DMS114 treated with DMSO at 0.1 percent for 48 hours (cell line): ENCODE results near the gene PMEPA1.

Experiments used
- DNase-seq: peaks from one replicate; lab custom pipeline; 2025; ENCODE audit not compliant: unreplicated experiment; lab: John Stamatoyannopoulos, UW

Gene PMEPA1, protein sequence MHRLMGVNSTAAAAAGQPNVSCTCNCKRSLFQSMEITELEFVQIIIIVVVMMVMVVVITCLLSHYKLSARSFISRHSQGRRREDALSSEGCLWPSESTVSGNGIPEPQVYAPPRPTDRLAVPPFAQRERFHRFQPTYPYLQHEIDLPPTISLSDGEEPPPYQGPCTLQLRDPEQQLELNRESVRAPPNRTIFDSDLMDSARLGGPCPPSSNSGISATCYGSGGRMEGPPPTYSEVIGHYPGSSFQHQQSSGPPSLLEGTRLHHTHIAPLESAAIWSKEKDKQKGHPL

DNA sequence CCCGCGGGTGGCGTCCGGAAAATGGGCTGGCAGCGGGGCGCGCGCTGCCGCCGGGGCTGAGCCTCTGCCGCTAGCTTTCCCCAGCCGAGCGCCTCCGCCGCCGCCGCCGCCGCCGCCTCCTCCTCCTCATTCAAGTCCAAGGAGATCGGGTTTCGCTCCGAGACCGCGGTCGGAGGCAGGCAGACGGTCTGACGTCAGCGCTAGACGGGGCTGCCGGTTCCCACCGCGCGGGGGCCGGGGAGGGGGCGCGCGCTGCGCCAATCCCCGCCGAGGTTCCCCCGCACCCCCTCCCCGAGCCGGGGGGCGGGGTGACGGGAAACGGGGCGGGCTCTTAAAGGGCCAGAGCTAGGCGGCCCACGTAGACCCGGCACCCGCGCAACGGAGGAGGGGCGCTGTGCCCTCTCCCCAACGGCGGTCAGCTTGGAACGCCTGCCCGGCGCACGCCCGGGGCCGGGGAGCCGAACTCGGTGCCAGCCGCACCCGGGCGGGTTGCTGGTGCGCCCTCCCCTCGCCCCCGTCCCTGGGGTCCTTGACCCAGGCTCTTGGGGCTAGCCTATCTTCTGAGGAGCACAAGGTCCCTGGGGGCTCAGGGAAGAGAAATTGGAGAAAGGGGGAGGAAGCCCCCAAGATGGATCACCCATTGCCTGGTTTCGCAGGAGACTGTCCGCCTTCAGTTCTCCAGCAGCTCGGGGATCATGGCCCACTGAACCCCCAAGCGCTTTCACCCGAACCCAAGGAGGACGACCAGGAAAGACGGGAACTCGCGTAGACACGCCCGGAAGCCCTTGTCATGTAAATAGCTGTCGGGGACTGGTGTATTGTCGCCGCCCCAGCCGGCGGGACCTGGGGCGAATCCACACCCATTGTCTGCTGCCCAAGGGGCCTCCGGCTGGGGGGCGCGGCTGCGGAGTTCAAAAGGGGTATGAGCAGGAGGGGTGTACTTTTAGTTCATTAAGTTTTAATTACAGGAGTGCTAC, at the start of gene PMEPA1:
PMEPA1 (minus strand) TSS at position 193 of the 977 bp plus-strand sequence. CDS start 433 bp downstream, outside the sequence.
- DNase-seq: peak; percentile 62

DNA sequence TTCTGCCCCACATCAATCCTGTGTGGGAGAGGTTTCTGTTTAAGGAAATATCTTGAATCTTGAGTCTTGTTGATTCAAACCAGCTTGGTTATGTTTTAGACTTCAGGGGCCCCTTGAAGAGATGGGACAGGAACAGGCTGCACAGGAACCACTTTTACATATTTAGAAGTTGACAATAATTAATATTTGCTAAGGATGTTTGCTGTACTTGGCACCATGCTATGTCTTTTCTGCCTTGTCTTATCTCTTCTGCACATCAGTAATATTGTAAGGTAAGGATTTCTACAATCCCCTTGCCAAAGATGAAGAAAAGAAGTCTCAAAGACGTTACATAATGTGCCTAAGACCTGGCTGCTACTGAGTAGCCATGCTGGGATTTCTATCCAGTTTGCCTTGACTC, 48.0 kb upstream of the PMEPA1 start:
- no peak for DNase-seq

DNA sequence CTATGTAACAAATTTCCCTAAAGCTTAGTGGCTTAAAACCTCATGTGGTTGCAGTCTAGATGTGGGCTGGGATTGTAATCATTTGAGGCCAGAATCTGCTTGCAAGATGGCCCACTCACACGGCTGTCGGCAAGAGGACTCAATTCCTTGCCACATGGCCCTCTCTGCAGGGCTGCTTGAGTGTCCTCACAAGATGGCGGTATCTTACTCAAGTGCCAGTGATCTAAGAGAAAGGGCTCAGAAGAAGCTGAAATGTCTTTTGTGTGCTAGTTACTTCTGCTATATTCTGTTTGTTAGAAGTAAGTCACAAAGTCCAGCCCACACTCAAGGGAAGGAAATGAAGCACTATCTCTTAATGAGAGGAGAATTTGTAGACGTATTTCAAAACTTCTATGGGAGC, 47.1 kb upstream of the PMEPA1 start:
- no peak for DNase-seq

DNA sequence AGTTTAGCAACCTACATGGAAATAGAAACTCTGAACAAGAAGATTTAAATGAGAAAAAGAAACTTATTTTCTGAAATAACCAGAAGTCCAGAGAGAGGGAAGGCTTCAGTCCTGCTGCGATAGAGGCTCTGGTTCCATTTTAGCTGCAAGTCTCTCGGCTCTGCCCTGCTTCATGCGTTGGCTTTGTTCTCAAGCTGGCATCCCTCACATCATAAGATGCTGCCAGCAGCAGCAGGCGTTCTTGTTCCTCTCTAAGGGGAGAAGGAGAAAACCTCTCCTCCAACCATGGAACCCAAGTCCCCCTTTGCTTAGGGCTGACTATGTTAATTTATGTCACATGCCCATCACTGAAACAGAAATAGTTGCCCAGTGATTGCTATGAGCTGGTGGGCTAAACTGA, 46.4 kb upstream of the PMEPA1 start:
- no peak for DNase-seq

DNA sequence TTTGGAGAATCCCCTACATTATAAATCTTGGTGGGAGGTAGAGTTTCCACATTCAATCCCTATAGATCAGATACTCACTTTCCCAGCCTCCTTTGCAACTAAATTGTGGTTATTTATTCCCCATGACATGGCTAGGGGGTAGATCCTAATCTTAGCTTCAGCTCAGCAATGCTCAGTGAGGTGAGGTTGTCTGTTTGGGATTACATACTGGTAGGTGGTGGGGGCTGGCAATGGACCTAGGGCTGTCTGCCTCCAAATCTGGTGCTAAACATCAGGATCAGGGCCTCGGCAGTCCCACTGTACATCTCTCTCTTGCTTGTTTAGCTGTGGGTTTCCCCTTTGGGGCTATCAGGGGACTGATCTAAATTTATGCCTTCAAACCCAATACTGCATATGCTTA, 45.8 kb upstream of the PMEPA1 start:
- DNase-seq: no peak

DNA sequence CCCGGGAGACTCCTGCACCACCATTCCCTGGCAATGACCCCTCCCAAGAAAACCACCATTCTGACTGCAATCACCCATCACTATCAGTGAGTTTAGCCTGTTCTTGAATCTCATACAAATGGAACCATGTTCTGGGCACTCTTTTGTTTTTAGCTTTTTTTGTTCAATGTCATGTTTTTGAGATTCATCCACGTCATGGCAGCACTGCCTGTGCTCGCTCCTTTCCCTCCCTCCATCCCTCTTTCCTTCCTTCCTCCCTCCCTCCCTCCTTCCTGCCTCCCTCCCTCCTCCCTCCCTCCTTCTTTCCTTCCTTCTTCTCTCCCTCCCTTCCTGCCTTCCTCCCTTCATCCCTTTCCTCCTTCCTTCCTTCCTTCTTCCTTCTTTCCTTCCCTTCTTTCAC, 44.4 kb upstream of the PMEPA1 start:
- no peak for DNase-seq

DNA sequence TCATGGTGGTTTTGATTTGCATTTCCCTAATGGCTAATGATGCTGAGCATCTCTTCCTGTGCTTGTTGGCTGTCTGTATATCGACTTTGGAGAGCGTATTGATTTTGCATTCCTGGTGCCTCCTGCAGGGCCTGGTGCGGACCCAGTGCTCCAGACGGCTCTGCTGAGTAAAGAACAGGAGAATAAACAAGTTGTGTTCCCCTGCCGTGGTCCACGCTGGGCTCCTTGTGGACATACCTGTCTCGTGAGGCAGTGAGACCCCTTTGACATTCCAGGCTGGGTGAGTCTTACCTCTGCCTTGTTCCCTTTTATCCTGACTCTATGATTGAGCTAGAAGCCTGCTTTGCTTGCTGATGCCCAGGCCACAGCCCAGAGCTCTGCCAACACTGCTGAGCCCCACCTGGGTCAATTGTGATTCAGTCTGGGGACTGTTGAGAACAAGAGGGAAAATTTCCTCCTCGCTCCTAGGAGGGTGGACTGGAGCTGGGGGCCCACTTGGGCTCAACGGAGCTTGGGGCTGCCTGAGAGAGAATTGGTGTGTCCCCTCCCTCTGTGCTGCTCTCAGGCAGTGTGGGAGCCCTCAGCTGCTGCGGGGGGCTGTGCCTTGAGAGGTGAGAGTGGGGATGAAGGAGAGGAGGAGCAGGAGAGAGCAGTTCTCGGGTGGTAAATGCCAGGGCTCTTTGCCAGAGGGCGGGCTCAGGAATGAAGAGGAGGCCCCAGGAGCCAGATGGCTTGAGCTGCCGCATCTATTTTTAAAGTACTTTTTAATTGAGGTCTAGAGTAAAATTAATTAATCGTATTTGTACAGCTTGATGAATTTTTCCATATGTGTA, 43.7 kb upstream of the PMEPA1 start:
- no peak for DNase-seq

DNA sequence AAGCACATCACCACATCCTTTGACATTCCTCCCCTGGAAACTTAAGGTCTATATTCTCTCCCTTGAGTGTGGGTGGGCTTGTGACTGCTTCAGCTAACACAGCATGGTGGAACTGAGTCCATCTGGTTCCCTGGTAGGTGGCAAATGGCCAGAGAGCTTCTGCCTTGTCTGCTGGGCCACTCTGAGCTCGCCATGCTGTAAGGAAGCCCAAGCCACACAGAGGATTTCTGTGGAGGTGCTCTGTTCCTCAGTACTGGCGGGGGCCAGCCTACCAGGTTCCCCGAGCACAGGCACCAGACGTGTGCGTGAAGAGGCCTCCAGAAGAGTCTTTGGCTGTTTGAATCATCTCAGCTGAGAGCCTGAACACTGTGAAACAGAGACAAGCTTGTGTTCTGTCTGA, 41.6 kb upstream of the PMEPA1 start:
- DNase-seq: no peak

DNA sequence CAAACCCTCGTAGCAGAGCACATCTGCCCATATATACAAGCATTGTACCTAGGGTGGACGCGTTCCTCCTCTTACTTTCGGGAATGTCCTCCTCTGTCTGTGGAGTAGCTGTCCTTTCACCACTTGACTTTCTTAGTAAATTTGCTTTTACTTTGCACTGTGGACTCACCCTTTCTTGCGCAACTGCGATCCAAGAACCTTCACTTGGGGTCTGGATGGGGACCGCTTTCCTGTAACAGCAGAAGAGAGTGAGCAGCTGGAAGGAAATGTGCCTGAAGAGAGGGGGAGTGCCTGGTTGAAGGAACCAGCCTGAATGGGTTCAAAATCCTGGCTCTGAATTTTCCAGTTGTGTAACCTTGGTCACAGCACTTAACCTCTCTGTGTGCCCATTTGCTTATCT, 40.1 kb upstream of the PMEPA1 start:
- no peak for DNase-seq

DNA sequence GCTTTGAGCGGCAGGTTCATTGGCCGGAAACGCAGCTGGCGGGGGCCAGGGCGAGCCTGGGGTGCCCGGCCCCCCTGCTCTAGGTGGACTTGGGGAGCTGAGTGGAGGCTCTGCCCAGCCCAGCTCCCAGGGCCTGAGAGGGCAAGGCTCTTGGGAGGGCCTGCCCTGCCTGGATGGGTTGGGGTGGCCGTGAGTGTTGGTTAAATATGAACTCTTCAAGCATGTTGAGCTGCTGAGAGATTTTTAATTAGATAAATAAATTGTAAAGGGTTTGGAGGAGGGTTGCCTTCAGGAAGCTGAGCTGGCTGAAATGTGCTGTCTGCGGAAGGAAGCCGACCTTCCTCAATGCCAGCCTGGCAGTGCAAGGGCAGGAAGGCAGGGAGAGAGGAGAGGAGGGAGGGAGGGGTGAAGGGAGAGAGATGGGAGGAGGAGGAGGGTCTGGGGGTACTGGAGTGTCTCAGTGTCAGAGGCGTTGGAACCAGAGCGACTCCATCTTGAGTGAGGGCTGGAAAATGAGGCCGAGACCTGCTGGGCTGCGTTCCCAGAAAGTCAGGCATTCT, 39.4 kb upstream of the PMEPA1 start:
- DNase-seq: no peak

DNA sequence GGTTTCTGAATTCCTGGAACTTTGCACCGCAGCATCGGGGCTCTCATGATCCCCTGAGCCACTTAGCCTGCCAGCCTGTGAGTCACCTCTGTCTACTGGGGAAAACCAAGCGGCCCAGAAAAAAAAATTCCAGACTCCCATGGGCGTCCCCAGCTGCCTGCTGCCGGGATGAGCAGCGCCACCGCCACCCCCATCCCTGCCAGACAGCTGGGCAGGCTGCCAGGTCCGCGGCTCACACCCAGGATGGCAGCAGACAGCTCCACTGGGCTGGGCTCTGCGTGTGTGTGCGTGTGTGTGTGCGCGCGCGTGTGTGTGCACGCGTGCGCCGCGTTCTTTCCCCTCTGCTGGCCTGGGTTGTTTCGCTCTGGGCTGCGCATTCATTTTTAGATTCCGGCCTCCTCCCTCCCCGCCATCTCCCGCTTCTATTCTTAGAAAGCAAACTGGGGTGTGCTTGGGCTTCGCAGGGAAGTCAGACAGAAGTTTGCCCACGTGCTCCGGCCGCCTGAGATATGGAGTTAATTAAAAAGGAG, 38.9 kb upstream of the PMEPA1 start:
- no peak for DNase-seq

DNA sequence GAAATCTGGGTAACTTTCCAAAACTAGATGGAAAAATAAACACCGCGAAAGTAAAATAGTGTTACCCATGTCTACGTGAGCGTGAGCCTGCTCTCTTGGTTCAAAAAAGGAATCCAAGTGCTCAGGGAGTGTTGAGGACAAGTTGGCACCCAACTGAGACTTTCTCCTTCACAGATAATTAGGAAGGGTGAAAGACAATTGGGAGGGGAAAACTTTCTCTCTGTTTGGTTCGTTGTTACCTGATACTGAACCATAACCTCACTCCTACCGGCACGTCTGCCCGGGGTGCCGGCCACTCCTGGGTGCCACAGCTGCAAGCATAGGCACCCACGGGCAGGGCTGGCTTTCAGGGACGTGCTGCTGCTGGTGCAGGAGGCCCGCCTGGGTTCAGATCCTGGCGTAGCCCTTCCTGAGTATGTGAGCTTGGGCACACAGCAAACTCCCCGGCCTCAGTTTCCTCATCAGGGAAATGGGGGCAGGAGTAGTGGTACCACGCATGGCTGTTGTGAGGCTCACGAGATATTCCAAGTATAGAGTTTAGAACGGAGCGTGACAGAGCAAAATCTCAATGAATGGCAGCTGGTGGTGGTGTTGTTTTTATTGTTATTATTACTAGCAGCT, 38.2 kb upstream of the PMEPA1 start:
- no peak for DNase-seq

DNA sequence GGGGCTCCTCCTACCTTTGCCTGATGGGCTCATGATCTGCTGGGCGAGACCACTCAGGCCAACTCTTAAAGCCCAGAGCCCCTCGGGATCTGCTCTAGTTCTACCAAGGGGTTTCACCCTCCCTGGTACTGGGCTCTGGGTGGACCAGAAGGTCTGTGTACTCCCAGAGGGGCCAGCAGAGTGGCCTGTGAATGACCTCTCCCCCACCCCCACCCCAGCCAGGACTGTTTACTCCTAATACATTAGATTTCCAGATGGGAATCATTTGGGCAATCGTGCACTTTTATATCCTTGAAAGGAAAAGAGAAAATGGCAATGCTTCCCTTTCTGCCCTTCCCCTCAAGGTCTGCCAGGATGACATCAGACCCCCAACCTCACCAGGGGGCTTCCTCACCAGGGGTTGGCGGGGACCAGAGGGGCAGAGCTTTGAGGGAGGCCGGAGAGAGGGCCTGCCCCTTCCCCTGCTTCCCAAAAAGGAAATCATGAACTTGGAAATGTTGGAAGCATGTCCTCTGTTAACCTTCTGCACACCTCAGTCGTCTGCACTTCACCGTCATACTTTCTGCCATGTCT, 37.1 kb upstream of the PMEPA1 start:
- no peak for DNase-seq

DNA sequence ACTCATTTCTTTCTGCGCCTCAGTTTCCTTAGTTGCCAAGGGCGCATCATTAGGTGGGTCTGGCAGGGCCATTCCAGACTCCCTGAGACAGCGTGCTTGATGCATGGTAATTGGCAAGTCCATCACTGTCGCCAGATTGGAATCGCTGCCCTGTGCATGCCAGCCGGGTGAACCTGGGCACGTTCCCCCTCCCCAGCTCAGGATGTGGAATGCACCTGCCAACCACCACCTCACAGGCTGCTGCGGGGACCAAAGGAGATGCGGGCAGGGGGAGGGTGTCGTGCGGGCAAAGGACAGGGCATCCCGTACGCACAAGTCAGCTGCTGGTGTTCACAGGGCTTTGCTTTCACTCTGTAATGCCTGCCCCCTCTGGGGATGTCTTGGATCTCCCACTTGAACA, 36.4 kb upstream of the PMEPA1 start:
- DNase-seq: no peak

DNA sequence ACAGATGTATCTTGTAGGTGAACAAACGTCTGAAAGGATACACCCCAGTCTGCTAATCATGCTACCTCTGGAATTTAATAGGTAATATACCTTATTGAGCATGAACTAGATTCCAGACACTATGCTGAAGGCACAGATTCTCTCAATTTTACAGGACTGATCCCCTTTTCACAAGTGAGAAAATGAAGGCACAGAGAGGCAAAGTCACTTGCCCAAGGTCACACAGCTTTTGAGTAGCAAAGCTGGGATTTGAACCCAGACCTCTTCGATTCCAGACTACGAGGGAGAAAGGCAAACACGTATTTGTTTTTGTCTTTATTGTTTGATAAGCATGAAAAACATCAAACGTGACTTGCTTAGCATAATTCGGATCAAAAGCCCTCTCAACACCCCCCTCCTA, 34.4 kb upstream of the PMEPA1 start:
- no peak for DNase-seq

DNA sequence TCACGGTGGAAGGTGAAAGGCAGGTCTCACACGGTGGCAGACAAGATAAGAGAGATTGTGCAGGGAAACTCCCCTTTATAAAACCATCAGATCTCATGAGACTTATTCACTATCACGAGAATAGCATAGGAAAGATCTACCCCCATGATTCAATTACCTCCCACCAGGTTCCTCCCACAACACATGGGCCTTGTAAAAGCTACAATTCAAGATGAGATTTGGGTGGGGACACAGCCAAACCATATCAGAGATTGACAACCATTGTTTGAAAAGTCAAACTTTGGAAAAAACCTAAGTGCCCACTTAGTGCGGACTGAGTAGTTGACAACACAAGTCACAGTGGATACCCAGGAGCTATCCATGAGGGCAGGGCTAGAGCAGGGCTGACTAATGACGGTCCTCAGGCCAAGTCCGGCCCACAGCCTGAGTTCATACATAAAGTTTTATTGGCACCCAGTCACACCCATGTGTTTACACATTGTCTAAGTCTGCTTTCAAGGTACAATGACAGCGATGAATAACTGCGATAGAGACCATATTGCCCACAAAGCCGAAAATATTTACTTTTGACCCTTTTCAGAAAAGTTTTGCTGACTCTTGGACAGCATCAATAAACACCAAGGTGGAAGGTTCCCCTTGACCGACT, 33.8 kb upstream of the PMEPA1 start:
- no peak for DNase-seq

DNA sequence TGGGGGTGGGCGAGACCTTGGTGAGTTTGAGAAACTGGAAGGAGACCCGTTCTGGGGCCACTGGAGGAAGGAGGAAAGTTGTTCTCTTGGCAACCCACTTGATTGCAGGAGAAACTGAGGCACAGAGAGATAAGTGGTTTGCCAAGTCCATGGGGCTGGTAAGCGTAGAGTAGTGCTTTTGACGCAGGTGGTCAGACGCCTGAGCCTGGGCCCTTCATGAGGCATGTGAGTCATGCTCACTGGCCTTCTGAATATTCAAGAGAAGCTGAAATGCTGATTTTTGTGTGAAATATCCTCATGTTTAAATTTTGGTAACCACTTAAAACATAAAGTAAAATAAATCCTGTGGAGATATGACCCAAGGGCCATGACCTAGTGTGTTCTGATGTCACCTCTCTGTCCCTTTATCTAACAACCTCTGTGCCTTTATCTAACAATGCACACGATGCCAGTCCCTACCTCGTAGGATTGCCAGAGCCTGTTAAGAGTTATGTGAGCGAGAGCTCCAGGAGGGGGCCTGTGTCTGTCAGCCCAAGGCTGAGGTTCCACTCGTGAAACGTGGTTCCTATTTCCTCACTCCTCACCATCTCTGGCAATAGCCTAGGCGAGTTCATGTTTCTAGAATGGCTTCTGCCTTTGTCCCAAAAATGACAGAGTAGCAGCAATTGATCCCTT, 32.8 kb upstream of the PMEPA1 start:
- DNase-seq: no peak

DNA sequence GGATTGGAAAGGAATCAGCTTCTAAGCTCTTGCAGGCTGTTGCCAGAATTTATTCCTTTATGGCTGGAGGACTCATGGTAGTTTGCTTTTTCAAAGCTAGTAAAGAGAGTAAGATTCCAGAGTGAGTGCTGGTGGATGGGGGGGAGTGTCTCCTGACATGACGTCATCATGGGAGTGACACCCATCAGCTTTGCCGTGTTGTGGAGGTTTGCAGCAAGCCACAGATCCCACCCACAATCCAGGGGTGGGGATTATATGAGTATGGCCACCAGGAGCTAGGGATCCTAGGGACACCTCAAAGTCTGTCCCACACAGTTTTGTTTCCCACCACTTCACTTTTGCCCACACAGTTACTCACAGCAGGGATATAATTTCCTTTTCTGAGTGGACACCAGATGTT, 28.7 kb upstream of the PMEPA1 start:
- DNase-seq: no peak

DNA sequence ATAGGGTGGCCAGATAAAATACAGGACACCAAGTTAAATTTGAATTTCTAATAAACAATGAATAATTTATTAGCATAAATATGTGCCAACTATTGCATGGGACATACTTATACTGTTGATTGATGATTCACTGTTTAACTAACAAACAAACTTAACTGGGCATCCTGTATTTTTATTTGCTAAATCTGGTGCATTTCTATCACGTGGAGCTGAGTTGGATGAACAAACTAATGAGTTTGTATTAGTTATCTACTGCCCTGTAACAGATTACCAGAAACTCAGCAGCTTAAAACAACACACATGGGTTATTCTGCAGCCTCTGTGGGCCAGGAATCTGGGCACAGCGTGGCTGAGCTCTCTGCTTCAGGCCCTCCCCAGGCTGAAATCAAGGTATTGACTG, 28.2 kb upstream of the PMEPA1 start:
- no peak for DNase-seq
